GM23338 (cell line): Measurements from ENCODE around the gene SLC44A1.

Experiments
- EZH2phosphoT487 ChIP-seq: fragments of 200-600 bp; sonication (generic); IDR thresholded peaks from one replicate; pipeline ENCODE4 v1.8.1; 2018; ENCODE audit warnings: antibody characterized with exemption; ENCODE audit not compliant: unreplicated experiment
- TF ChIP-seq, protein P1 (sequence below), 2 experiments: fragments of 200-600 bp in 1 of 2; sonication (generic) in 1 of 2; conservative IDR thresholded peaks; 2 replicates each; pipeline versions ENCODE4 v1.5.1 to v1.6.1; 2016 to 2017; ENCODE audit warnings: antibody characterized with exemption in 2 of 2, low read depth in 2 of 2, mild to moderate bottlenecking in 2 of 2, moderate library complexity in 1 of 2

- TF ChIP-seq, protein P1, sequence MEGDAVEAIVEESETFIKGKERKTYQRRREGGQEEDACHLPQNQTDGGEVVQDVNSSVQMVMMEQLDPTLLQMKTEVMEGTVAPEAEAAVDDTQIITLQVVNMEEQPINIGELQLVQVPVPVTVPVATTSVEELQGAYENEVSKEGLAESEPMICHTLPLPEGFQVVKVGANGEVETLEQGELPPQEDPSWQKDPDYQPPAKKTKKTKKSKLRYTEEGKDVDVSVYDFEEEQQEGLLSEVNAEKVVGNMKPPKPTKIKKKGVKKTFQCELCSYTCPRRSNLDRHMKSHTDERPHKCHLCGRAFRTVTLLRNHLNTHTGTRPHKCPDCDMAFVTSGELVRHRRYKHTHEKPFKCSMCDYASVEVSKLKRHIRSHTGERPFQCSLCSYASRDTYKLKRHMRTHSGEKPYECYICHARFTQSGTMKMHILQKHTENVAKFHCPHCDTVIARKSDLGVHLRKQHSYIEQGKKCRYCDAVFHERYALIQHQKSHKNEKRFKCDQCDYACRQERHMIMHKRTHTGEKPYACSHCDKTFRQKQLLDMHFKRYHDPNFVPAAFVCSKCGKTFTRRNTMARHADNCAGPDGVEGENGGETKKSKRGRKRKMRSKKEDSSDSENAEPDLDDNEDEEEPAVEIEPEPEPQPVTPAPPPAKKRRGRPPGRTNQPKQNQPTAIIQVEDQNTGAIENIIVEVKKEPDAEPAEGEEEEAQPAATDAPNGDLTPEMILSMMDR (conservative IDR thresholded peaks at IDR 0.05; ENCODE audit: low read depth in 2 of 2) = no peak
- no peak for TF ChIP-seq EZH2phosphoT487
Observed at GRCh38 chr9:105416840-105417239, 172.4 kb downstream of the SLC44A1 start.
